CD4-positive, alpha-beta T cell treated with Interleukin-17A for 1 hour (primary cell): ENCODE data around the gene LMOD1.
"Not testable (repeated sequence)": the region's sequence is repeated elsewhere in the genome, so short reads cannot be mapped to it uniquely, and the experiment has no call there.

ENCODE experiments used
- DNase-seq: peaks from one replicate; pipeline ENCODE4 v3.0.0-alpha.2; 2020

LMOD1 gene

DNA sequence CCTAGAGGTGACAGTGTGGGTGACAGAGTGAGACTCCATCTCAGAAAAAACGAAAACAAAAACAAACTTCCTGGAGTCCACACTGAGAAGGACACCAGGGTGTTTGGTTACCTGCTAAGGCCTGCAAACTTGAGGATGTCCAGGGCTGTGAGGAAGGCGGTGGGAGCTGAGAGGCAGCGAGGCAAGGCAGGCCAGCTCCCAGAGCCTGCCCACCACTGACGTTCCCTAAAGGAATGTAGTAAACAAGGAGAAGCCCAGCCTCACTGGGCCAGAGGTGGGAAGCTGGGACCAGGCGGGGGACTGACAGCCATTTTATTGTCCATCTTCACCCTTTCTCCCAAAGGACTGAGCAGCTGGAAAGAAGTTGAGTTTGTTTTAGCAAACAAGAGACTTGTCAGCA is 33.5 kb downstream of the LMOD1 start:
- no peak for DNase-seq

DNA sequence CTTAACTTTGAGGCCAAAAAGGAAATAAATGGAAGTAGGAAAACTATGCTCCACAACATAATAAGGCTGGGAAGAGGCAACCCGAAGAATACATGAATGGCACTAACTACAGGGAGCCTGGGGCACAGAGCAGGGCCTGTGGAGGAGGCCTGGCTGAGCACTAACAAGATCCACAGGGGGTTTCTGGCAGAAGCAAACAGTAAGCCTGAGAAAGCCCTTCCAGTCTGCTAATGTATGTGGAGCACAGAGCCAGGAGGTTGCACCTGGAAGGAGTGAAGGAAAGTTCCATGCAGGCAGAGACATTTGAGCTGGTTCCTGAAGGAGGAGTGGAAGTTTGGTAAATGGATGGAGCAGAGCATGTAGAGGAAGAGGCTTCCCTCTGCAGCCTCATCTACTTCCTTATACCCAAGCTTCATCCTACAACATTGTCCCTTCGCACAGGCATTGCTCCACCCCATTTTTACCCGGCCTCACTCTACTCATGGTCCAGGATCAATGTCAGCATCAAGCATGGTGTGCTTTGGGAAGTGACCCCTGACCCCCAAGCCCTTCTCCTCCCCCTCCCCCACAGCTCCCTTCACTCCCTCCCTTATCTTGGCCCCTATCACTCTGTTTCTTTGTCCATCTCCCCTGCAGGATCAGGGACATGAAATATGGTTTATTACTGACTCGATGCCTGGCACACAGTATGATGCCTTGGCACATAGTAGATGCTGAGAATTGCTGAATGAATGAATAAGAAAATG is 34.3 kb downstream of the LMOD1 start:
- DNase-seq, result no peak

GRCh38 chr1:201907621-201908020 is 38.7 kb downstream of the LMOD1 start:
- DNase-seq, result no peak

DNA sequence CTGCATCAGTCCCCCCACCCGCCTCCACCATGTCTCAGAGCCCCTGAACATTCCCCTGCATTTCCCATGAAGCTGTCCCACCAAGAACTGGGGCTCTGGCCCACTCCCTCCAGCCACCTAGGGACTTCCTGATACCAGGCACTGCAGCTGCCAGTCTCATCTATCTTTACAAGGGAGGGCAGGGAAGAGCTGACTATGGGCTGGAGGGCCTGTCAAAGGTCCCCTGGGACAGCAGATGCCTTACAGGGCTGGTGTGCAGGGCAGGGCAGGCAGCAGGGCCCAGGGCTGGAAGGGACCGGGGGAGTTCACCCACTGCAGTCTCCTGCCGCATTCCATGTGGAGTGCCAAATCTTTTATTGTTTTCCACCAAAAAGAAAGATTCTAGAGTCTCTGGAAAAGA is 40.0 kb downstream of the LMOD1 start:
- DNase-seq, result no peak

DNA sequence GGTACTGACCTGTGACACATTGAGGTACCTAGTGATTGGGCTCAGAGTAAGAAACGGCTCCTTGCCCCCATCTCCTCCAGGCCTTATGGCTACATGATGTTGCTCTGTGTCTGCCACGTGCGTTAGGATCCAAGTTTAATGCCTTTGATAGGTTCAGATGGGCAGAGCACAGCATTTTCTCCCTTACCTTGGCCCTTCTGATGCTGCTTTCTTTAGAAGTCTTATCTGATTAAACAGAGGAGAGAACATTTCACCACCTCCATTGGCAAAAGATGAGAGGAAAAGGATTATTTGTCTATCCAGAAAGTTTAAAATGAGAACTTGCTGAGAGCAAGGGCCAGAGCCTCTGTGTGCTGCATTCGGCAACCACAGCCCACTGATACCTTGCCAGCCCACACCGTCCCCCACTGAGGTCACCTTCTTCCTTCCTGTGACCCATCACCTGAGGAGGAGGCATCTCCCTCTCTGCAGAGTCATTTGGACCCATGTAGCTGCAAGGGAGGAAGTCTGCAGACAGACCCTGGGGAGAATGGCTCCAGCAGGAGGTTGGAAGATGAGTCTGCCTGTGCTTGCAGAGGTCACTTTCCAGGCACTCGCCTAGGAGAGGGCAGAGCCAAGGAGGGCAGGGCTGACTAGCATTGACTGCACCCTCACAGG is 41.0 kb downstream of the LMOD1 start:
- DNase-seq, result no peak

DNA sequence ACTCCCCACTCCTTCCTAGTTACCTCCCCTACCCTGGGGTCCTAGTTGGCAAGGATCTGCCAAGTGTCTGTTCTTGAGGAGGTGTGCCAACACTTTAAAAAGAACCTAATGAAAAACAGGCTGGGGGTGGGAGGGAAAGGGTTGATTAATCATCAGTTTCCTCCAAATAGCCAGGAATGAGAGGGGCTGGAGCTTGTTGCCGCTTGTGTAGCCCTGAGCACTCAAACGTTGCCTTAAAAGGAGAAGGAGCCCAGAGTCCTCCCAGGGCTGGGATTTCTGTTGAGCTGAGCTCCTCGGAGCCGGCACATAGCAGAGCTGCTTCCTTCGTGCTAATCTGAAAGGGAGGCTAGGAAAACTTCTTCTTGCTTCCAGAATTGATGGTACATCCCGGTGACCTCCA is 41.8 kb downstream of the LMOD1 start:
- DNase-seq, result no peak

GRCh38 chr1:201903135-201903534 is 43.2 kb downstream of the LMOD1 start:
- no peak for DNase-seq

GRCh38 chr1:201902198-201902597 is 44.1 kb downstream of the LMOD1 start:
- DNase-seq, result no peak

- DNase-seq, result not testable (repeated sequence)
Observed at GRCh38 chr1:201901036-201901435, 45.3 kb downstream of the LMOD1 start.

DNA sequence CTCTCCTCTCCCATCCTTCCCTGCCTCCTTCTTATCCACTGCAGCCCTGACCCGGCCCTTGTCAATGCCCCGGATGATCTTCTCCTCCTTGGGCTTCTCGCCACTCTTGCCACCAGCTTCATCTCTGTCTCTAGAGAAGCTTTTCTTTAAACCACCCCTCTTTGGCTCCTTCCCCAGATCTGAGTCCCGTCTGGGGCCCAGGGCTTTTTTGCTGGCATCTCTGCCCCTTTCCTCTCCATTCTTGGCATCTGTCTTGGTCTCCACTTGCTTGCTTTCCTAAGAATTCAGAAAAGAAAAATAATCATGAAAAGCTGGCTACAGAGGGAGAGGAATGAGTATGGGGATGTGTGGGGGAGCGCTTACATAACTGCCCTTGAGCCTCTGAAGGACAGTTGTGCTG is 45.9 kb downstream of the LMOD1 start:
- DNase-seq, result no peak

- DNase-seq, result no peak
Observed at GRCh38 chr1:201899683-201900429, 46.5 kb downstream of the LMOD1 start.

DNA sequence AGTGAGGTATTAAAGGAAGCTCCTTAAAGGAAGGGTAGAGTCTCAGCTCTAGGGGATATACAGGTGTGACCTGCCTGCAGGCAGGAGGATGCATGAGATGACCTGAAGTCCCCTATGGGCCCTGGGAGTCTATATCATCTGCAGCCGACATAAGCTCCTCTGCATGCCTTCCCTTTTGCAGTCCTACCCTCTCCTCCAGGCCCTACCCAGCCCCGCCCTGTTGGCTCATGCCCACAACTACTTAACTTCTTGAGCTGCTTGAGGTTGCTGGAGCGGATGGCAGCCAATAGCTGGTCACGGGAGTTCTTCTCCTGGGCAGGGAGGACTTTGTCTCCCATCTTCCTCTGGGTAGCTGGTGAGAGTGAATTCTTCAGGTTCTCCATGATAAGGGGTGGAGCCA is 47.4 kb downstream of the LMOD1 start:
- DNase-seq, result no peak

DNA sequence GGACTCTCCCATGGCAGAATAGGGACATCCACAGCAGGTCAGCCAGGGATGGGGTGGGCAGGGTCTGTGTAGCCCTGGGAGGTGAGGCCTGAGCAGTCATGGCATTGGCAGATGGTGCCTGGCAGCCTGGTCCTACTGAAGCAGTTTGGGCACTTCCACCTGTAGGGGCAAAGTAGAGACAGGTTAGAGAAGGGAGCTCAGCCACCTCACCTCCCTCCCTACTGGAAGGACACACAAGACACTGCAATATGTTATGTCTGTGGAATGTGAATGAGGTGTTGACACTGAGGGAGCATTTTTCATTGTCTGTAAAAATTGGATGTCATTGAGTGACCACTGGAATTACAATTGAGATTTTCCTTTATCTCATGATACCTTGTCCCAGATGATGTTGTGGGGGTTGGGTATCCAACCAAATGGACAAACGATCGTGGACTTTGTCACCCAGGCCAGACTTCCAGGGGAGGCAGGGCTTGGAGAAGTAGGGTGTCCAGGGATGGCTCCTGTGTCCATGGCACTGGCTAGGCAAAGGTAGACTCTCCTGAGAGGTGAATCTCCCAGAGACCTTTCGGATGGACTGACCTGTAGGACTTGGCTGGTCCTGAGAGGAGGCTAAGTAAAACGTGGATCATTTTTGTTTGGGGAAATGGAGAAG is 48.0 kb downstream of the LMOD1 start:
- DNase-seq, result no peak

GRCh38 chr1:201896951-201897391 is 49.4 kb downstream of the LMOD1 start:
- DNase-seq, result no peak

- DNase-seq, result peak; percentile 84
Observed at GRCh38 chr1:201895913-201896807, 50.2 kb downstream of the LMOD1 start.

DNA sequence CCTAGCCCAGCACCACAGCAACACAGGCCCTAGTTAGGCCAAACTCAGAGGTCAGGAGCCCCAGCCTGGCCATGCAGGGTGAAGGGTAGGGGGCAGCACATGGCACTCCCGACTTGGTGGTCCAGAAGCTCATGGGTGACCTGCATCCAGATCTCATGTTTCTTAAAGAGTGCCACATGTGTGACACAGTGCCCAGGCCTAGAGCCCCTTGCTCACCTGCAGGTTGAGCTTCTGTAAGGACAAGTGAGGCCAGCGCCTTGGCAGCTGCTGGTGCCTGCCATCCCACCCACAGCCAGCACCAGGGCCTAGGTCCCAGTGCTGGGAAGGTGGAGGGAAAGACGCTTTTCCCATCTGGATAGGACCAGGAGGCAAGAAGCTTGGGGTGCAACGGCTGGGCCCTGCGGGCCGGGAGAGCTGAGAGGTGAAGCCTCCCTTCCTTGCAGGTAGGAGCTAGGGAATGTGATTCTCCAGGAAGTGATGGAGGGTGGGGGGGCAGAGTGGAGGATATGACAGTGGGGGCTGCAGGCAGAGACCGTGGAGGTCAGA is 51.2 kb downstream of the LMOD1 start:
- no peak for DNase-seq

DNA sequence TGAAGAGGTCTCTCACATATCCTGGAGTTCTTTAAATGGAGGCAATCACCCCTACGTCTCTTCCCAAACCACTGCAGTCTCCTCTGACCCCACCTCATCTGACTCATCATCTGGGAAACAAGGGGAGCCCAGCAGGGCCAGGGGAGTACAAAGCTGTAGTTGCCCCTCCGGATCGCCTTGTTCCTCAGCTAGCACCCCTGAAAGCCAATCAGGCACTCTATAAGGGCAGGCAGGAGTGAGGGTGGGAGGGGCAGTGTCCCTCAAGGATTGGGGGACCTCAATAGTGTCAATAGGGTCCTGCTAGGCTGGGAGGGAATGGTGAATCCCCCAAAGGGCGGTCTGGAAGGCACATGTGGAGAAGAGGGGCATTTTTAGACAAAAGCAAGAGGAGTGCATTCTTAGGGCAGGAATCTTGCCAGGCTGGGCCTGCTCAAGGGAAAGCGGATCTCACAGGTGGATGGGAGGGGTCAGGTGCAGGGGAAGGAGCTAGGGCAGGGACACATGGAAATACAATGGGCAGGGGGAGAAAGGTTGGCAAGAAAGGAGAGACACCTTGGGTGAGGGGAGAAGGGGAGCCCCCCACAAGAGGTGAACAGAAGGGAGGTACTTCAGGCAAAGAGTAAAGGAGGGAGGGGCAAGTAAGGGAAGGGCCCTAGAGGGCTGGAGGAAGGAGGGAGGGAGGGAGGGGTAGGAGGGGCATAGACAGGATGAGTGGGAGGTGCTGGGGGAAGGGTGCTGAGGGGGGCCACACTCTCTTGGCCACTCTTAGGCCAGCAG is 51.8 kb downstream of the LMOD1 start:
- no peak for DNase-seq

DNA sequence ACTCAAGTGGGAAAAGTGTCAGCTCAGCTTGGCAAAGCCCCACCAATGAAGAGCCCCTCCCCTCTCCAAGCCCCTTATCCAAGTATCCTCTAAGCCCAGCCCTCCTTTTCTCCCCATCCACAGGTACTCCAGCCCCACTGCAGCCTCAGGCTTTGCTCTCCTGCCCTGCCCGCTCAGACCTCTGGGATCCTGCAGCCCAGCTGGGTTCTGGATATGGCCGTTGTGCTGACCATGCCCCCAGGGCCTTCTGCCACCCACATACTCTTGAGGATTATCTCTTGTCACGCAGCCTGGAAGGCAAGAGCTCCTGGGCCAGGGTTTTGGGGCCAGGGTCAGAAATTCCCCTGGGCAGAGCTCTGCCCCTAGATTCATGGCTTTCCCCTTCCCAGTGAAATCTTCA is 52.9 kb downstream of the LMOD1 start:
- no peak for DNase-seq

DNA sequence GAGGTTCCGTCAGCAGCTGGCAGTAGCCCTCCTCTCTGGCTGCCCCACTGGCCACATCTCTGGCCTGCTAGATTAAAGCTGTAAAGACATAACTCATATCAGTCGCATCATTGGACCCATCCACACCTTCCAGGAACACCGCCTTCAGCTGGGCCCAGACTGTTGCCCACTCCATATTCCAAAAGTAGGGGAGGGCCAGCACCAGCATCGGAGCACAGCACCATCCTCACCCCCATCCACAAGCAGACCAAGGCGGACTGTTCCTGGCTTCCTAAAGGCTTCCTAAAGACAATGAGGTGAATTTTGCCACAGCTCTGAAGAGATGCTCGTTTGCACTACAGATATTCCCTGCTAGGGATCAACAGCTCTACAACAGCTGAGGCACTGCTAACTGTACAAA is 54.1 kb downstream of the LMOD1 start:
- no peak for DNase-seq

GRCh38 chr1:201891451-201892045 is 54.8 kb downstream of the LMOD1 start:
- DNase-seq, result no peak
